ENCODE data around the gene LRFN3.
"Not testable (repeated sequence)": the region's sequence is repeated elsewhere in the genome, so short reads cannot be mapped to it uniquely, and the experiment has no call there.

The LRFN3 gene

GRCh38 chr19:35908973-35909683 lies 27.0 kb upstream of the LRFN3 start:
- H3K27ac ChIP-seq (ENCODE audit: low read depth, low read length) = no peak overlapping the region
- H3K27me3 ChIP-seq (ENCODE audit: control insufficient read depth in 1 of 2, insufficient read depth in 2 of 2, low read length in 2 of 2) = no peaks in the 10 kb centered on the region
- H3K4me3 ChIP-seq (ENCODE audit: low read depth in 1 of 2, low read length in 2 of 2) = no peak overlapping the region
- no peak overlapping the region for H3K9ac ChIP-seq (ENCODE audit: low read length)
- H3K9me3 ChIP-seq (ENCODE audit: low read length) = no peaks in the 10 kb centered on the region
- no peaks in the 10 kb centered on the region for H3K4me1 ChIP-seq (ENCODE audit: insufficient read depth, low read length)
- no peaks in the 10 kb centered on the region for H3K36me3 ChIP-seq (ENCODE audit: insufficient read depth, low read length)

DNA sequence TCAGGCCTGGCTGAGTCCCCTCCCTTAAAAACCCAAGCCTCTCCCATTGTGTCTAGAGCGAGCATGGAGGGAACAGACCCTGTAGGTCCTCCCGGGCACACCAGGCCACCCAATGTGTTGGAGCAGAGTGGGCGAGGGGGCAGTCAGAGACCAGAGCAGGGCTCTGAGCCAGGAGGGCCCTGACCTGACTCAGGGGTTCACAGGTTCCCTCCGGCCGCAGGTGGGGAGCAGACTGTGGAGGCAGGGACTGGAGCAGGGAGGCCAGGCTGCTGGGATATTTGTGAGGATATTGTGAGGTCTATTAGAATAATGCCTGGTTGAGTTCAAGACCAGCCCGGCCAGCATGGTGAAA lies 26.5 kb upstream of the LRFN3 start:
- H3K4me3 ChIP-seq (ENCODE audit: low read depth in 1 of 2, low read length in 2 of 2) = no peak overlapping the region
- no peak overlapping the region for H3K9ac ChIP-seq (ENCODE audit: low read length)
- H3K4me1 ChIP-seq (ENCODE audit: insufficient read depth, low read length) = no peaks in the 10 kb centered on the region
- H3K9me3 ChIP-seq (ENCODE audit: low read length) = no peaks in the 10 kb centered on the region
- H3K27me3 ChIP-seq (ENCODE audit: control insufficient read depth in 1 of 2, insufficient read depth in 2 of 2, low read length in 2 of 2) = no peaks in the 10 kb centered on the region
- no peak overlapping the region for H3K27ac ChIP-seq (ENCODE audit: low read depth, low read length)
- no peaks in the 10 kb centered on the region for H3K36me3 ChIP-seq (ENCODE audit: insufficient read depth, low read length)

DNA sequence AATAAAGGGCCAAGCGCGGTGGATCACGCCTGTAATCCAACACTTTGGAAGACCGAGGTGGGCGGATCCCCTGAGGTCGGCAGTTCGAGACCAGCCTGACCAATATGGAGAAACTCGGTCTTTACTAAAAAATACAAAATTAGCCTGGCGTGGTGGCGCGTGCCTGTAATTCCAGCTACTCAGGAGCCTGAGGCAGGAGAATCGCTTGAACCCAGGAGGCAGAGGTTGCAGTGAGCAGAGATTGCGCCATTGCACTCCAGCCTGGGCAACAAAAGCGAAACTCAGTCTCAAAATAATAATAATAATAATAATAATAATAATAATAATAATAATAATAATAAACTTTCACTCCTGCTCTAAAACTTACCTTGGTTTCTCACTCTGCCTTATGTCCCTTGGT lies 25.8 kb upstream of the LRFN3 start:
- H3K9ac ChIP-seq (ENCODE audit: low read length); H3K4me1 ChIP-seq (ENCODE audit: insufficient read depth, low read length); H3K27ac ChIP-seq (ENCODE audit: low read depth, low read length); H3K36me3 ChIP-seq (ENCODE audit: insufficient read depth, low read length); H3K9me3 ChIP-seq (ENCODE audit: low read length); H3K27me3 ChIP-seq (ENCODE audit: control insufficient read depth in 1 of 2, insufficient read depth in 2 of 2, low read length in 2 of 2); H3K4me3 ChIP-seq (ENCODE audit: low read depth in 1 of 2, low read length in 2 of 2): not testable (repeated sequence)

DNA sequence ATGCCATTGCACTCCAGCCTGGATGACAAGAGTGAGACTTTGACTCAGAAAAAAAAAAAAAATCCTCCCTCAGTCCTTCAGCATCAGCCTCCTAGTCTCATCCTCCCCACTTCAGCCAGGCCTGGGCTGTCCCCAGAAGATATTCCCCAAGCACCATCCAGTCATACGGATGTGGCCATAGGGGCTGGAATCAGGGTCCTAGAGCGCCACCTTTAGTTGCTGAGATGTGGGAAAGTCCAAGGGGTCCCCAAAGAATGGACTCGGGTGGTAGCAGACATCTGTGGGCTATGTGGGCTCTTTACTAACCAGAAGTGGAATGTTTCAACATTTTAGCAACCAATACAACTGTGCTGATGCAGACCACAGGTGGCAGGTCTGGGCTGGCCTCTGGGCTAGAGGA lies 25.0 kb upstream of the LRFN3 start:
- H3K9ac ChIP-seq (ENCODE audit: low read length) = no peak overlapping the region
- no peak overlapping the region for H3K4me3 ChIP-seq (ENCODE audit: low read depth in 1 of 2, low read length in 2 of 2)
- no peaks in the 10 kb centered on the region for H3K27me3 ChIP-seq (ENCODE audit: control insufficient read depth in 1 of 2, insufficient read depth in 2 of 2, low read length in 2 of 2)
- no peaks in the 10 kb centered on the region for H3K9me3 ChIP-seq (ENCODE audit: low read length)
- no peaks in the 10 kb centered on the region for H3K36me3 ChIP-seq (ENCODE audit: insufficient read depth, low read length)
- H3K27ac ChIP-seq (ENCODE audit: low read depth, low read length) = no peak overlapping the region
- H3K4me1 ChIP-seq (ENCODE audit: insufficient read depth, low read length) = no peaks in the 10 kb centered on the region

- Histone ChIP-seq H3K36me3 (ENCODE audit: insufficient read depth, low read length) (no peaks in the 10 kb centered on the region), H3K27ac (ENCODE audit: low read depth, low read length) (no peak overlapping the region), H3K4me3 (ENCODE audit: low read depth in 1 of 2, low read length in 2 of 2) (no peak overlapping the region), H3K27me3 (ENCODE audit: control insufficient read depth in 1 of 2, insufficient read depth in 2 of 2, low read length in 2 of 2) (no peaks in the 10 kb centered on the region), H3K9me3 (ENCODE audit: low read length) (no peaks in the 10 kb centered on the region), H3K9ac (ENCODE audit: low read length) (no peak overlapping the region), H3K4me1 (ENCODE audit: insufficient read depth, low read length) (no peaks in the 10 kb centered on the region)
Observed at GRCh38 chr19:35911790-35912189, 24.4 kb upstream of the LRFN3 start.

DNA sequence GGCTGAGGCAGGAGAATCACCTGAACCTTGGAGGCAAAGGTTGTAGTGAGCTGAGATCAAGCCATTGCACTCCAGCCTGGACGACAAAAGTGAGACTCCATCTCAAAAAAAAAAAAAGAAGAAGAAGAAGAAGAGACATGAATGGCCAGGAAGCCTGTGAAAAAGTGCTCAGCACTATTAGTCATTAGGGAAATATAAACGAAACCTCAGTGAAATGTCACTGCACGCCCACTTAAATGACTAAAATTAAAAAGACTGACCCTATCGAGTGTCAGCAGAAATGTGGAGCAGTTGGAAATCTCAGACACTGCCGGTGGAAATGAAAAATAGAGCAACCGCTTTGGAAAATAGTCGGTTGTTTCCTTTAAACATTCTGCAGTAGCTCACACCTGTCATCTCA lies 22.6 kb upstream of the LRFN3 start:
- H3K4me3 ChIP-seq (ENCODE audit: low read depth in 1 of 2, low read length in 2 of 2) = no peak overlapping the region
- H3K4me1 ChIP-seq (ENCODE audit: insufficient read depth, low read length) = no peaks in the 10 kb centered on the region
- no peaks in the 10 kb centered on the region for H3K36me3 ChIP-seq (ENCODE audit: insufficient read depth, low read length)
- H3K27ac ChIP-seq (ENCODE audit: low read depth, low read length) = no peak overlapping the region
- no peaks in the 10 kb centered on the region for H3K27me3 ChIP-seq (ENCODE audit: control insufficient read depth in 1 of 2, insufficient read depth in 2 of 2, low read length in 2 of 2)
- H3K9ac ChIP-seq (ENCODE audit: low read length) = no peak overlapping the region
- H3K9me3 ChIP-seq (ENCODE audit: low read length) = no peaks in the 10 kb centered on the region

DNA sequence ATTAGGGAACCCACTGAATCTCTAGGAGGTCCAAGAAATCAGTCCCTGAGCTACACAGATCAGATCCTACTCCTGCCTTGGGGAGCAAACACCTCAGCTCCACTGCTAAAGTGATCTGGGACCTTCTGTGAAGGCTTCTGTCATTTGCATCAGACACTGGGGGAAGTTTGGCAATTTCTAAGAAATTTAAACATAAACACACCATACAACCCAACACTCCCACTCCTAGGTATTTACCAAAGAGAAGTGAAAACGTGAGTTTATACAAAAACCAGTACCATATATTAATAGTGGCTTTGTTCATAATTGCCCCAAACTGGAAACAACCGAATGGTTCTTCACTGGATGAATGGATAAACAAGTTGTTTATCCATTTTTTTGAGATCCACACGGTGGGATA lies 20.7 kb upstream of the LRFN3 start:
- no peaks in the 10 kb centered on the region for H3K27me3 ChIP-seq (ENCODE audit: control insufficient read depth in 1 of 2, insufficient read depth in 2 of 2, low read length in 2 of 2)
- no peak overlapping the region for H3K9ac ChIP-seq (ENCODE audit: low read length)
- H3K27ac ChIP-seq (ENCODE audit: low read depth, low read length) = no peak overlapping the region
- H3K36me3 ChIP-seq (ENCODE audit: insufficient read depth, low read length) = no peaks in the 10 kb centered on the region
- no peak overlapping the region for H3K4me3 ChIP-seq (ENCODE audit: low read depth in 1 of 2, low read length in 2 of 2)
- no peaks in the 10 kb centered on the region for H3K4me1 ChIP-seq (ENCODE audit: insufficient read depth, low read length)
- H3K9me3 ChIP-seq (ENCODE audit: low read length) = no peaks in the 10 kb centered on the region

DNA sequence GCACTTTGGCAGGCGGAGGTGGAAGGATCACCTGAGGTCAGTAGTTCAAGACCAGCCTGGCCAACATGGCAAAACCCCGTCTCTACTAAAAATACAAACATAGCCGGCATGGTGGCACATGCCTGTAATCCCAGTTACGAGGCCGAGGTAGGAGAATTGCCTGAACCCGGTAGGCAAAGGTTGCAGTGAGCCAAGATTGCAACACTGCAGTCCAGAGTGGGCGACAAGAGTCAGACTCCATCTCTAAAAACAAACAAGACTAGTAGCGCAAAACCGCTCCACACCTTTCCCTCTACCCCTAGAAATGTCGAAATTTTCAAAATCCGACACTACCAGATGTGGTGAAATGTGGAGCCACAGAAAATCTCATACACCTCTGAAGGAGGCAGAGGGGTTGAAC lies 16.9 kb upstream of the LRFN3 start:
- H3K27ac ChIP-seq (ENCODE audit: low read depth, low read length) = no peak overlapping the region
- H3K36me3 ChIP-seq (ENCODE audit: insufficient read depth, low read length) = no peaks in the 10 kb centered on the region
- no peak overlapping the region for H3K4me3 ChIP-seq (ENCODE audit: low read depth in 1 of 2, low read length in 2 of 2)
- H3K4me1 ChIP-seq (ENCODE audit: insufficient read depth, low read length) = no peaks in the 10 kb centered on the region
- H3K9me3 ChIP-seq (ENCODE audit: low read length) = no peaks in the 10 kb centered on the region
- H3K27me3 ChIP-seq (ENCODE audit: control insufficient read depth in 1 of 2, insufficient read depth in 2 of 2, low read length in 2 of 2) = no peaks in the 10 kb centered on the region
- no peak overlapping the region for H3K9ac ChIP-seq (ENCODE audit: low read length)

- peaks cover 6% of the 10 kb centered on the region for H3K9me3 ChIP-seq (ENCODE audit: low read length)
- H3K27ac ChIP-seq (ENCODE audit: low read depth, low read length) = no peak overlapping the region
- H3K4me3 ChIP-seq (ENCODE audit: low read depth in 1 of 2, low read length in 2 of 2) = no peak overlapping the region
- no peak overlapping the region for H3K9ac ChIP-seq (ENCODE audit: low read length)
- no peaks in the 10 kb centered on the region for H3K36me3 ChIP-seq (ENCODE audit: insufficient read depth, low read length)
- H3K27me3 ChIP-seq (ENCODE audit: control insufficient read depth in 1 of 2, insufficient read depth in 2 of 2, low read length in 2 of 2) = no peaks in the 10 kb centered on the region
- no peaks in the 10 kb centered on the region for H3K4me1 ChIP-seq (ENCODE audit: insufficient read depth, low read length)
Observed at GRCh38 chr19:35921012-35921411, 15.2 kb upstream of the LRFN3 start.

- no peaks in the 10 kb centered on the region for H3K36me3 ChIP-seq (ENCODE audit: insufficient read depth, low read length)
- H3K9ac ChIP-seq (ENCODE audit: low read length) = no peak overlapping the region
- no peak overlapping the region for H3K27ac ChIP-seq (ENCODE audit: low read depth, low read length)
- H3K27me3 ChIP-seq (ENCODE audit: control insufficient read depth in 1 of 2, insufficient read depth in 2 of 2, low read length in 2 of 2) = no peaks in the 10 kb centered on the region
- no peak overlapping the region for H3K4me3 ChIP-seq (ENCODE audit: low read depth in 1 of 2, low read length in 2 of 2)
- H3K9me3 ChIP-seq (ENCODE audit: low read length) = peaks cover 6% of the 10 kb centered on the region
- H3K4me1 ChIP-seq (ENCODE audit: insufficient read depth, low read length) = no peaks in the 10 kb centered on the region
Observed at GRCh38 chr19:35925501-35925900, 10.7 kb upstream of the LRFN3 start.

GRCh38 chr19:35928507-35928906 lies 7.7 kb upstream of the LRFN3 start:
- Histone ChIP-seq H3K27ac (ENCODE audit: low read depth, low read length) (no peak overlapping the region), H3K9me3 (ENCODE audit: low read length) (peaks cover 6% of the 10 kb centered on the region), H3K27me3 (ENCODE audit: control insufficient read depth in 1 of 2, insufficient read depth in 2 of 2, low read length in 2 of 2) (no peaks in the 10 kb centered on the region), H3K9ac (ENCODE audit: low read length) (no peak overlapping the region), H3K36me3 (ENCODE audit: insufficient read depth, low read length) (no peaks in the 10 kb centered on the region), H3K4me1 (ENCODE audit: insufficient read depth, low read length) (peaks cover 10% of the 10 kb centered on the region), H3K4me3 (ENCODE audit: low read depth in 1 of 2, low read length in 2 of 2) (no peak overlapping the region)

GRCh38 chr19:35929876-35930275 lies 6.3 kb upstream of the LRFN3 start:
- H3K27me3 ChIP-seq (ENCODE audit: control insufficient read depth in 1 of 2, insufficient read depth in 2 of 2, low read length in 2 of 2) = no peaks in the 10 kb centered on the region
- H3K9me3 ChIP-seq (ENCODE audit: low read length) = peaks cover 5% of the 10 kb centered on the region
- no peak overlapping the region for H3K4me3 ChIP-seq (ENCODE audit: low read depth in 1 of 2, low read length in 2 of 2)
- no peak overlapping the region for H3K9ac ChIP-seq (ENCODE audit: low read length)
- peaks cover 10% of the 10 kb centered on the region for H3K4me1 ChIP-seq (ENCODE audit: insufficient read depth, low read length)
- H3K36me3 ChIP-seq (ENCODE audit: insufficient read depth, low read length) = no peaks in the 10 kb centered on the region
- no peak overlapping the region for H3K27ac ChIP-seq (ENCODE audit: low read depth, low read length)
